ENCODE results near the gene CCDC81. TPM values are rescaled to one million over a fixed set of nuclear protein-coding genes. Genes with fewer than 3 reads are reported as not detected.

The CCDC81 gene
- total and polyA plus RNA-seq, 2 donors (not counting 1 experiment from before 2014, with no cell fraction given), result 0.66 to 7.0 TPM

DNA sequence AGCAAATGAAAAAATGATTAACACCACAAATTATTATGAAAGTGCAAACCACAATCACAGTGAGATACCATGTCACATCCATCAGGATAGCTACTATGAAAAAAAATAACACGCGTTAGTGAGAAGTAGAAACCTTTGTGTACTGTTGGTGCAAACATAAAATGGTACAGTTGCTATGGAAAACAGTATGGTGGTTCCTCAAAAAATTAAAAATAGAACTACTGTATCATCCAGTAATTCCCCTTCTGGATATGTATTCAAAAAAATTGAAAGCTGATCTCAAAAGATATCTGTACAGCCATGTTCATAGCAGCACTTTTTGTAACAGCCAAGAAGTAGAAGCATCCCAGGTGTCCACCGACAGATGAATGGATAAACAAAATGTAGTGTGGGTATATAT lies 43.4 kb downstream of the CCDC81 start:
- Histone ChIP-seq H3K27ac (ENCODE audit: insufficient read depth, low read length) (no peak overlapping the region), H2AFZ (ENCODE audit: low read length) (no peak overlapping the region), H3K36me3 (ENCODE audit: control insufficient read depth, insufficient read depth, low read length) (no peaks in the 10 kb centered on the region), H3K4me1 (ENCODE audit: control insufficient read depth, extremely low read depth, insufficient read depth, low read length) (no peaks in the 10 kb centered on the region), H4K20me1 (ENCODE audit: control insufficient read depth, extremely low read depth, insufficient read depth, low read length) (no peaks in the 10 kb centered on the region), H3K9ac (ENCODE audit: insufficient read depth, low read length) (no peak overlapping the region), H3K4me3 (replicated peaks in 1 of 4; ENCODE audit: control extremely low read depth in 1 of 4, insufficient read depth in 1 of 4, low read depth in 3 of 4, low read length in 4 of 4) (no peak overlapping the region), H3K79me2 (ENCODE audit: control insufficient read depth, insufficient read depth, low read length) (no peaks in the 10 kb centered on the region), H3K27me3 (ENCODE audit: control insufficient read depth, insufficient read depth, low read length) (no peaks in the 10 kb centered on the region), H3K4me2 (ENCODE audit: extremely low read depth, insufficient read depth, low read length) (no peak overlapping the region), H3K9me3 (ENCODE audit: control insufficient read depth, insufficient read depth, low read depth, low read length) (no peaks in the 10 kb centered on the region)
- DNase-seq (ENCODE audit: low read depth in 2 of 2), result no peak
- no peak for TF ChIP-seq EZH2 (IDR thresholded peaks at IDR 0.05; ENCODE audit: low read length, missing control alignments)
- TF ChIP-seq CTCF (conservative IDR thresholded peaks at IDR 0.05 in 1 of 2, IDR thresholded peaks at IDR 0.05 in 1 of 2; ENCODE audit: low read depth in 1 of 2, low read length in 2 of 2), result no peak

DNA sequence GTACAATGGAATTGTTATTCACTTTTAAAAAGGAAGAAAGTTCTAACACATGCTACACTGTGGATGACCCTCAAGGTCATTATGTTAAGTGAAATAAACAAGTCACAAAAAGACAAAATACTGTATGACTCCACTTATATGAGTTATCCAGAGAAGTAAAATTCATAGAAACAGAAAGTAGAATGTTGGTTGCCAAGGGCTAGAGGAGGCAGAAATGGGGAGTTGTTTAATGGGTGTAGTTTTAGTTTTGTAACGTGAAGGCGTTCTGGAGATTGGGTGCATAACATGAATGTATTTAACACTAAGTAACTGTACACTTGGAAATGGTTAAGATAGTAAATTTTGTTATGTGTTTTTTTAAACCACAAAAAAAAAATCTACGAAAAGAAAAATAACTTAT lies 43.8 kb downstream of the CCDC81 start:
- Histone ChIP-seq H4K20me1 (ENCODE audit: control insufficient read depth, extremely low read depth, insufficient read depth, low read length) (no peaks in the 10 kb centered on the region), H3K4me1 (ENCODE audit: control insufficient read depth, extremely low read depth, insufficient read depth, low read length) (no peaks in the 10 kb centered on the region), H3K9ac (ENCODE audit: insufficient read depth, low read length) (no peak overlapping the region), H3K36me3 (ENCODE audit: control insufficient read depth, insufficient read depth, low read length) (no peaks in the 10 kb centered on the region), H3K4me3 (replicated peaks in 1 of 4; ENCODE audit: control extremely low read depth in 1 of 4, insufficient read depth in 1 of 4, low read depth in 3 of 4, low read length in 4 of 4) (no peak overlapping the region), H3K27ac (ENCODE audit: insufficient read depth, low read length) (no peak overlapping the region), H2AFZ (ENCODE audit: low read length) (no peak overlapping the region), H3K79me2 (ENCODE audit: control insufficient read depth, insufficient read depth, low read length) (no peaks in the 10 kb centered on the region), H3K9me3 (ENCODE audit: control insufficient read depth, insufficient read depth, low read depth, low read length) (no peaks in the 10 kb centered on the region), H3K4me2 (ENCODE audit: extremely low read depth, insufficient read depth, low read length) (no peak overlapping the region), H3K27me3 (ENCODE audit: control insufficient read depth, insufficient read depth, low read length) (no peaks in the 10 kb centered on the region)
- DNase-seq (ENCODE audit: low read depth in 2 of 2), result no peak
- no peak for TF ChIP-seq CTCF (conservative IDR thresholded peaks at IDR 0.05 in 1 of 2, IDR thresholded peaks at IDR 0.05 in 1 of 2; ENCODE audit: low read depth in 1 of 2, low read length in 2 of 2)
- no peak for TF ChIP-seq EZH2 (IDR thresholded peaks at IDR 0.05; ENCODE audit: low read length, missing control alignments)

GRCh38 chr11:86418917-86419316 lies 44.2 kb downstream of the CCDC81 start:
- no peak overlapping the region for H2AFZ ChIP-seq (ENCODE audit: low read length)
- DNase-seq (ENCODE audit: low read depth in 2 of 2), result peak in 1 of 2 donors; percentile 12
- H3K27me3 ChIP-seq (ENCODE audit: control insufficient read depth, insufficient read depth, low read length), result no peaks in the 10 kb centered on the region

More at GRCh38 chr11:86418917-86419316, 44.2 kb downstream of the CCDC81 start:
- Histone ChIP-seq H3K79me2 (ENCODE audit: control insufficient read depth, insufficient read depth, low read length) (no peaks in the 10 kb centered on the region), H3K27ac (ENCODE audit: insufficient read depth, low read length) (no peak overlapping the region), H4K20me1 (ENCODE audit: control insufficient read depth, extremely low read depth, insufficient read depth, low read length) (no peaks in the 10 kb centered on the region), H3K4me2 (ENCODE audit: extremely low read depth, insufficient read depth, low read length) (no peak overlapping the region), H3K4me1 (ENCODE audit: control insufficient read depth, extremely low read depth, insufficient read depth, low read length) (no peaks in the 10 kb centered on the region), H3K36me3 (ENCODE audit: control insufficient read depth, insufficient read depth, low read length) (no peaks in the 10 kb centered on the region), H3K4me3 (replicated peaks in 1 of 4; ENCODE audit: control extremely low read depth in 1 of 4, insufficient read depth in 1 of 4, low read depth in 3 of 4, low read length in 4 of 4) (no peak overlapping the region), H3K9ac (ENCODE audit: insufficient read depth, low read length) (no peak overlapping the region), H3K9me3 (ENCODE audit: control insufficient read depth, insufficient read depth, low read depth, low read length) (no peaks in the 10 kb centered on the region)
- TF ChIP-seq CTCF (conservative IDR thresholded peaks at IDR 0.05 in 1 of 2, IDR thresholded peaks at IDR 0.05 in 1 of 2; ENCODE audit: low read depth in 1 of 2, low read length in 2 of 2), result peak in 1 of 2 donors; percentile 22
- TF ChIP-seq EZH2 (IDR thresholded peaks at IDR 0.05; ENCODE audit: low read length, missing control alignments), result no peak
